NT2/D1 (cell line): ENCODE data around the gene TENM4.

ENCODE experiments used
- DNase-seq: peaks from one replicate; pipeline ENCODE4 v3.0.0-alpha.2; 2011; ENCODE audit warnings: low read depth, low spot score
- H3K27me3 ChIP-seq: 2 replicates; pipeline ENCODE4 v1.6.0; 2011; ENCODE audit warnings: mild to moderate bottlenecking; ENCODE audit not compliant: insufficient read length, insufficient read depth
- H3K36me3 ChIP-seq: 2 replicates; pipeline ENCODE4 v1.6.1; 2011; ENCODE audit warnings: mild to moderate bottlenecking, low read length, mixed read lengths; ENCODE audit not compliant: insufficient read depth, insufficient read length
- H3K4me1 ChIP-seq: 2 replicates; pipeline ENCODE4 v1.5.1; 2011; ENCODE audit not compliant: insufficient read depth, insufficient read length
- H3K4me3 ChIP-seq: 2 replicates; pipeline ENCODE4 v1.5.1; 2011; ENCODE audit warnings: low read depth; ENCODE audit not compliant: insufficient read length
- H3K9ac ChIP-seq: 2 replicates; pipeline ENCODE4 v1.6.0; 2011; ENCODE audit warnings: low read depth; ENCODE audit not compliant: insufficient read length
- H3K9me3 ChIP-seq: 2 replicates; pipeline ENCODE4 v1.5.1; 2011; ENCODE audit warnings: mild to moderate bottlenecking, low read length; ENCODE audit not compliant: insufficient read depth
- SUZ12 ChIP-seq: IDR thresholded peaks from 2 replicates; pipeline ENCODE4 v1.6.1; 2011; ENCODE audit not compliant: insufficient read length, insufficient read depth; ENCODE audit errors: extremely low read depth
- YY1 ChIP-seq: IDR thresholded peaks from 2 replicates; pipeline ENCODE4 v1.6.1; 2011; ENCODE audit not compliant: insufficient read length, insufficient read depth
- ZNF274 ChIP-seq: IDR thresholded peaks from 2 replicates; pipeline ENCODE4 v1.6.1; 2011; ENCODE audit warnings: mild to moderate bottlenecking, low read depth, low read length

Gene TENM4

DNA sequence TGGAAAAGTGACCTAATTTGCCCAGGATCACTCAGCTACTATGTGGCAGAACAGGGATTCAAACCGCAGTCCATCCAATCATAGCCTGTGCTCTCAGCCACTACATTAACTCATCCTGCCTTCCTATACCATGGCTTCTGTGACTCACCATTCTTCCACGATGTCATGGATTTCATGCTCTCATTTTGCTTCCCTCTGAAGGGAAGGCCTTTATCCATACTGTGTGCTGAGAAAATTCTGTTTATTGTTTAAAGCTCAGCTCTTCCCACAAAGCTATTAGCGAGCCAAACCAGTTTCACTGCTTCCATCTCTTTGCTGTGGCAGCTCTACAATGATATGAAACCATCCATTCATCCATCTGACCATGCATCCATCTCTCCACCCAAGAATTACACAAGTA lies 289.9 kb downstream of the TENM4 start:
- DNase-seq, result no peak
- Histone ChIP-seq H3K9me3 (no peaks in the 10 kb centered on the region), H3K4me1 (no peaks in the 10 kb centered on the region), H3K36me3 (no peaks in the 10 kb centered on the region), H3K4me3 (no peak overlapping the region), H3K9ac (no peak overlapping the region), H3K27me3 (no peaks in the 10 kb centered on the region)
- no peak for TF ChIP-seq ZNF274
- no peak for TF ChIP-seq SUZ12
- TF ChIP-seq YY1, result no peak

DNA sequence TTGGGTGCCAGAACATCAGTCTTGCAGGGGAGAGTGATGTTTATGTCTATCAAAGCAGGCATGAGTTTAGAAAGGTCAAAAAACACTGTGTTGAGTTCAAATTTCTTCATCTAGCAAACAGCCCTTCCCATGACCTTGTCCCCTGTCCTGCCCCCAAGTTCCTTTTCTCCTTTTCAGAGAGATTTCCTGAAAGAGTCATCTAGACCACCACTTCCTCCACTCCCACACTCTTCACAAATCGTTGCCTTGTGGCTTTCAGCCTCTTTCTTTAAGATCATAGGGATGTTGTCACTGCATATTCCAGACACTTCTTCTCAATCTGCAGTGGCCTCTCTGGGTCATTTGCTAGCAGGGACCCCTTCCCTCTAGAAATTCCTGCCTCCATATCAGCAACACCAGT lies 290.5 kb downstream of the TENM4 start:
- Histone ChIP-seq H3K4me3 (no peak overlapping the region), H3K27me3 (no peaks in the 10 kb centered on the region), H3K9me3 (no peaks in the 10 kb centered on the region), H3K9ac (no peak overlapping the region), H3K4me1 (no peaks in the 10 kb centered on the region), H3K36me3 (no peaks in the 10 kb centered on the region)
- TF ChIP-seq YY1 (no peak), SUZ12 (no peak), ZNF274 (no peak)
- no peak for DNase-seq

DNA sequence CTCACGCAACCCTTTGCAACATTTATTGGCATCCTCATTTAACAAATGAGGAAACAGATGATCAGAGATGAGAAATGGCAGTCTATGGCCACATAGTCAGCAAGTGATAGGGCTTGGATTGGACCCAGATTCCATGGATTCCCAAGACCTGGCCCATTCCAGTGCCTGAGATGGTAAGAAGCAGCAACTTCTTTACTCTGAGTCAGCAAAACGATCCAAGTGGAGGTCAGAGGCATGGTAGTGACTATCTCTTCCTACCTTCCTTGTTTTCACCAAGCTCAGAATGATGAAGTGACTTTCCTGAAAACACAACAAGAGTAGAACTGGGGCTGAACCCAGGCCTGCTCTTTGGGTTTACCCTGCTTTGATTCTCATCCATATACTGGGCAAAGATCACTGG lies 293.1 kb downstream of the TENM4 start:
- DNase-seq, result no peak
- Histone ChIP-seq H3K4me3 (no peak overlapping the region), H3K9ac (no peak overlapping the region), H3K9me3 (no peaks in the 10 kb centered on the region), H3K4me1 (no peaks in the 10 kb centered on the region), H3K27me3 (no peaks in the 10 kb centered on the region), H3K36me3 (no peaks in the 10 kb centered on the region)
- TF ChIP-seq ZNF274 (no peak), SUZ12 (no peak), YY1 (no peak)

DNA sequence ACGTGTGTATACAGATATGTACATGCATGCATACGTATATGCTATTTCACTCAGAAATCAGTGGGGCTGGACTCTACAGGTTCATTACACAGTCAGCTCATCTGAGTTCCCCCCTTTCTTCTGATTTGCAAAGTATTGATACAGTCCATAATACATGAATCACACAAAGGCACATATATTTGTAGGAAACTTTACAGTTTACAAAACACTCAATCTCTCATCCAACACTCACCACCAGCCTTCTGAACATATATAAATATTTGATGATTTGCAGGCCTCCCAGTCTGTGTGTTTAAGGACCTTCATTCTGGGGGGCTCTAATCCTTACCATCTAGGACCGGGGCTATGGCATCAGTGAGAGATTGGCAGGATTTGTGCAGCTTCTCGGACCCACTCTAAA lies 293.8 kb downstream of the TENM4 start:
- Histone ChIP-seq H3K4me1 (no peaks in the 10 kb centered on the region), H3K4me3 (no peak overlapping the region), H3K9ac (no peak overlapping the region), H3K27me3 (no peaks in the 10 kb centered on the region), H3K36me3 (no peaks in the 10 kb centered on the region), H3K9me3 (no peaks in the 10 kb centered on the region)
- no peak for TF ChIP-seq YY1
- TF ChIP-seq SUZ12, result no peak
- TF ChIP-seq ZNF274, result no peak
- DNase-seq, result no peak

DNA sequence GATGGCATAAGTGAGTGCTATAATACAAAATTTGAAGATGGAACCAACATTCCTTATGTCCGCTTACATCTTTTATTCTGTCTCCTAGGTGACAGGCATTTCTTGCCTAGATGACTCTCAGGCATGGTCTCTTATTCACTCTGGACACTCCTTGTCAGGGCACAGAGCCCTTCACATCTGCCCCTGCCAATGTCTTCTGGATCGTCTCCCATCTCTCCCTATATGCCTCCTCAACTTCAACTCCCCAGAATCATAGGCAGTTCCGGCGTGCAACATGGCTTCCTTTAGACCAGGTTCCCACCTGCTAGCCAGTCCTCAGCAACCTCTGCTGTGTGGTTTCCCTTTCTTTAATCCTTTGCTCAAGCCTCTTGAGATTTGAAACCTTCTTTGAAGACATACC lies 300.9 kb downstream of the TENM4 start:
- no peaks in the 10 kb centered on the region for H3K4me1 ChIP-seq
- TF ChIP-seq ZNF274 (no peak), SUZ12 (no peak), YY1 (no peak)
- no peaks in the 10 kb centered on the region for H3K9me3 ChIP-seq
- H3K4me3 ChIP-seq, result no peak overlapping the region
- H3K36me3 ChIP-seq, result no peaks in the 10 kb centered on the region
- no peak overlapping the region for H3K9ac ChIP-seq
- H3K27me3 ChIP-seq, result no peaks in the 10 kb centered on the region
- no peak for DNase-seq

DNA sequence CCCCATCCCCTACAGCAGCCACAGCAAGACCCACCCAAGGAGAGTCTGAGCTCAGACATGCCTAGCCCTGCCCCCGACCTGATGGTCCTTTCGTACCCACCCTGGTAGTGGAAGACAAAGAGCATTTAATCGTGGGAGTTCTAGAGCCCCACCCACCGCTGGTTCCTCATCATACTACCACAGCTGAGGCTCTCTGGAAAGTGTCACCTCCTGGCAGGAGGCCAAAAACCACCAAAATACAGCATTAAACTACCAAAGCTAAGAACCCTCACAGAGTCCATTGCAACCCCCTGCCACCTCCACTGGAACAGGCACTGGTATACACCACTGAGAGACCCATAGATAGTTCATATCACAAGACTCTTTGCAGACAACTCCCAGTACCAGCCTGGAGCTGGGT lies 311.1 kb downstream of the TENM4 start:
- Histone ChIP-seq H3K4me3 (no peak overlapping the region), H3K36me3 (no peaks in the 10 kb centered on the region), H3K9ac (no peak overlapping the region), H3K4me1 (no peaks in the 10 kb centered on the region), H3K27me3 (no peaks in the 10 kb centered on the region), H3K9me3 (peaks cover 9% of the 10 kb centered on the region; the same call in 1 of the 2 replicates)
- DNase-seq, result no peak
- TF ChIP-seq SUZ12 (no peak), ZNF274 (no peak), YY1 (no peak)

DNA sequence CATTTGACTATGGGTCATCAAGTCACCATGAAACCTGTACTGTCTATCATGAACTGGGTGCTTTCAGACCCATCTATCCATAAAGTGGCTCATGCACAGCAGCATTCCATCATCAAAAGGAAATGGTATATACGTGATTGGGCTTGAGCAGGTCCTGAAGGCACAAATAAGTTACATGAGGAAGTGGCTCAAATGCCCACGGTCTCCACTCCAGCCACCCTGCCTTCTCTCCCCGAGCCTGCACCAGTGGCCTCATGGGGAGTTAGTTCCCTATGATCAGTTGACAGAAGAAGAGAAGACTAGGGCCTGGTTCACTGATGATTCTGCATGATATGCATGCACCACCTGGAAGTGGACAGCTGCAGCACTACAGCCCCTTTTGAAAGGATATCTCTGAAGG lies 312.5 kb downstream of the TENM4 start:
- no peaks in the 10 kb centered on the region for H3K4me1 ChIP-seq
- H3K9ac ChIP-seq, result no peak overlapping the region
- H3K36me3 ChIP-seq, result no peaks in the 10 kb centered on the region
- no peaks in the 10 kb centered on the region for H3K27me3 ChIP-seq
- peaks cover 9% of the 10 kb centered on the region; the same call in 1 of the 2 replicates for H3K9me3 ChIP-seq
- H3K4me3 ChIP-seq, result no peak overlapping the region
- no peak for TF ChIP-seq ZNF274
- no peak for TF ChIP-seq YY1
- no peak for TF ChIP-seq SUZ12
- DNase-seq, result no peak
